Neural progenitor cell (in vitro differentiated cells): ENCODE measurements around the gene MBD2. TPM values are rescaled to one million over a fixed set of nuclear protein-coding genes. Genes with fewer than 3 reads are reported as not detected.

Experiments
- DNase-seq: peaks from one replicate; pipeline ENCODE4 v3.0.0-alpha.2; 2016; ENCODE audit warnings: low spot score
- H2AFZ ChIP-seq: fragments of 200-600 bp; sonication (generic); replicated peaks from 2 replicates; pipeline ENCODE4 v1.6.1; 2016; ENCODE audit warnings: antibody characterized with exemption
- H3F3A ChIP-seq: fragments of 200-600 bp; sonication (generic); 2 replicates; pipeline ENCODE4 v1.6.1; 2016; ENCODE audit warnings: antibody characterized with exemption, low read depth
- H3K27ac ChIP-seq: fragments of 200-600 bp; sonication (generic); 2 replicates; pipeline ENCODE4 v1.5.1; 2016; ENCODE audit warnings: mild to moderate bottlenecking
- H3K27me3 ChIP-seq: fragments of 200-600 bp; sonication (generic); 2 replicates; pipeline ENCODE4 v1.6.1; 2016; ENCODE audit warnings: mild to moderate bottlenecking, moderate library complexity
- H3K36me3 ChIP-seq: fragments of 200-600 bp; sonication (generic); 2 replicates; pipeline ENCODE4 v1.5.1; 2016
- H3K4me1 ChIP-seq: fragments of 200-600 bp; sonication (generic); 2 replicates; pipeline ENCODE4 v1.6.1; 2016; ENCODE audit warnings: mixed run types
- H3K4me2 ChIP-seq: fragments of 200-600 bp; sonication (generic); 2 replicates; pipeline ENCODE4 v1.6.1; 2016
- H3K4me3 ChIP-seq: fragments of 200-600 bp; sonication (generic); 2 replicates; pipeline ENCODE4 v1.5.1; 2016
- H3K79me2 ChIP-seq: fragments of 200-600 bp; sonication (generic); 2 replicates; pipeline ENCODE4 v1.6.1; 2016; ENCODE audit warnings: low read depth
- H3K9ac ChIP-seq: fragments of 200-600 bp; sonication (generic); 2 replicates; pipeline ENCODE4 v1.6.1; 2016
- H3K9me3 ChIP-seq: fragments of 200-600 bp; sonication (generic); 2 replicates; pipeline ENCODE4 v1.5.1; 2016; ENCODE audit warnings: low read depth
- H4K20me1 ChIP-seq: fragments of 200-600 bp; sonication (generic); 2 replicates; pipeline ENCODE4 v1.6.1; 2016; ENCODE audit warnings: low read depth
- H3K27ac Mint-ChIP-seq: 3 replicates; pipeline ENCODE4 v1.8.0; 2021; ENCODE audit warnings: mixed read lengths
- H3K27me3 Mint-ChIP-seq: 2 replicates; pipeline ENCODE4 v1.8.0; 2022; ENCODE audit warnings: low read depth, mild to moderate bottlenecking, inconsistent platforms, moderate library complexity, mixed read lengths; ENCODE audit not compliant: insufficient read depth
- H3K36me3 Mint-ChIP-seq: 3 replicates; pipeline ENCODE4 v1.8.0; 2021; ENCODE audit warnings: mixed read lengths
- H3K4me1 Mint-ChIP-seq: 3 replicates; pipeline ENCODE4 v1.8.0; 2021; ENCODE audit warnings: mixed read lengths
- H3K4me3 Mint-ChIP-seq: 3 replicates; pipeline ENCODE4 v1.8.0; 2021; ENCODE audit warnings: mild to moderate bottlenecking, moderate library complexity, mixed read lengths
- H3K9me3 Mint-ChIP-seq: 3 replicates; pipeline ENCODE4 v1.8.0; 2020; ENCODE audit warnings: mixed read lengths
- CTCF ChIP-seq: fragments of 200-600 bp; sonication (generic); IDR thresholded peaks from 2 replicates; pipeline ENCODE4 v1.5.1; 2017; ENCODE audit warnings: antibody characterized with exemption, mild to moderate bottlenecking
- EZH2 ChIP-seq: fragments of 200-600 bp; sonication (generic); IDR thresholded peaks from 2 replicates; pipeline ENCODE4 v1.6.1; 2017; ENCODE audit warnings: antibody characterized with exemption, mild to moderate bottlenecking, moderate library complexity
- EZH2phosphoT487 ChIP-seq: fragments of 200-600 bp; sonication (generic); IDR thresholded peaks from 2 replicates; pipeline ENCODE4 v1.6.1; 2017; ENCODE audit warnings: antibody characterized with exemption
- total RNA-seq: library from RNA; depleted of rRNA; stranded (reverse); fragments of >200 nt; gene quantifications from 2 replicates; pipeline ENCODE4 v1.2.3, GENCODE V29; 2015; ENCODE audit warnings: low replicate concordance

Gene MBD2
- total RNA-seq, 1 donor from 2014 or later, result 36.5 TPM

GRCh38 chr18:54134053-54134452 is 90.4 kb downstream of the MBD2 start:
- Mint-ChIP-seq H3K27ac (no peak overlapping the region), H3K9me3 (no peaks in the 10 kb centered on the region), H3K4me3 (no peak overlapping the region), H3K4me1 (no peaks in the 10 kb centered on the region), H3K36me3 (no peaks in the 10 kb centered on the region), H3K27me3 (no peaks in the 10 kb centered on the region)
- no peak overlapping the region for H3K4me2 ChIP-seq
- TF ChIP-seq CTCF (no peak), EZH2phosphoT487 (no peak), EZH2 (no peak)
- no peak overlapping the region for H3K4me3 ChIP-seq
- no peaks in the 10 kb centered on the region for H3K79me2 ChIP-seq
- H3K9me3 ChIP-seq, result no peaks in the 10 kb centered on the region
- no peak for DNase-seq
- no peaks in the 10 kb centered on the region for H4K20me1 ChIP-seq
- no peaks in the 10 kb centered on the region for H3K36me3 ChIP-seq
- peaks cover 21% of the 10 kb centered on the region for H3K4me1 ChIP-seq
- no peak overlapping the region for H3K9ac ChIP-seq
- no peak overlapping the region for H3K27ac ChIP-seq
- H3F3A ChIP-seq, result peaks cover 9% of the 10 kb centered on the region
- no peaks in the 10 kb centered on the region for H3K27me3 ChIP-seq
- no peak overlapping the region for H2AFZ ChIP-seq

GRCh38 chr18:54130631-54131030 is 93.8 kb downstream of the MBD2 start:
- Mint-ChIP-seq H3K27ac (no peak overlapping the region), H3K27me3 (no peaks in the 10 kb centered on the region), H3K36me3 (no peaks in the 10 kb centered on the region), H3K9me3 (no peaks in the 10 kb centered on the region), H3K4me3 (no peak overlapping the region), H3K4me1 (peaks cover 2% of the 10 kb centered on the region)
- Histone ChIP-seq H3K27me3 (no peaks in the 10 kb centered on the region), H3K79me2 (no peaks in the 10 kb centered on the region), H2AFZ (no peak overlapping the region), H4K20me1 (no peaks in the 10 kb centered on the region), H3K9ac (no peak overlapping the region), H3K27ac (peak overlapping the region; percentile 1), H3F3A (peaks cover 9% of the 10 kb centered on the region), H3K4me3 (no peak overlapping the region), H3K36me3 (no peaks in the 10 kb centered on the region), H3K9me3 (no peaks in the 10 kb centered on the region), H3K4me2 (peak overlapping the region; percentile 18), H3K4me1 (peaks cover 22% of the 10 kb centered on the region)
- TF ChIP-seq EZH2, result no peak
- no peak for TF ChIP-seq EZH2phosphoT487
- no peak for TF ChIP-seq CTCF
- DNase-seq, result peak; percentile 25

- DNase-seq, result no peak
- Histone ChIP-seq H3K9ac (no peak overlapping the region), H2AFZ (peak overlapping the region; percentile 27), H3K9me3 (no peaks in the 10 kb centered on the region), H3K27me3 (no peaks in the 10 kb centered on the region), H3K27ac (peak overlapping the region; percentile 1), H3F3A (peaks cover 9% of the 10 kb centered on the region), H3K4me2 (peak overlapping the region; percentile 18), H3K79me2 (no peaks in the 10 kb centered on the region), H3K4me1 (peaks cover 22% of the 10 kb centered on the region), H3K4me3 (no peak overlapping the region), H3K36me3 (no peaks in the 10 kb centered on the region), H4K20me1 (no peaks in the 10 kb centered on the region)
- no peak overlapping the region for H3K27ac Mint-ChIP-seq
- H3K4me3 Mint-ChIP-seq, result no peak overlapping the region
- H3K4me1 Mint-ChIP-seq, result peaks cover 2% of the 10 kb centered on the region
- TF ChIP-seq CTCF (no peak), EZH2phosphoT487 (no peak), EZH2 (no peak)
- no peaks in the 10 kb centered on the region for H3K9me3 Mint-ChIP-seq
- H3K36me3 Mint-ChIP-seq, result no peaks in the 10 kb centered on the region
- H3K27me3 Mint-ChIP-seq, result no peaks in the 10 kb centered on the region
These were observed 94.3 kb downstream of the MBD2 start for GRCh38 chr18:54130177-54130576.
